NB4 (cell line): ENCODE measurements around the gene ENPP6.
"Not testable (repeated sequence)": the region's sequence is repeated elsewhere in the genome, so short reads cannot be mapped to it uniquely, and the experiment has no call there.

ENCODE experiments used
- DNase-seq: peaks from one replicate; pipeline ENCODE4 v3.0.0; 2010; ENCODE audit warnings: low read depth
- H3K4me3 ChIP-seq: one replicate; pipeline ENCODE4 v1.5.1; 2011; ENCODE audit warnings: mild to moderate bottlenecking, low read depth, low read length, moderate library complexity
- CTCF ChIP-seq: IDR thresholded peaks from one replicate; pipeline ENCODE4 v1.5.1; 2012; ENCODE audit warnings: low read depth, low read length
- MYC ChIP-seq: IDR thresholded peaks from 2 replicates; pipeline ENCODE4 v1.6.1; 2011; ENCODE audit warnings: low read depth, low read length
- POLR2A ChIP-seq: IDR thresholded peaks from 2 replicates; pipeline ENCODE4 v1.6.1; 2011; ENCODE audit warnings: mild to moderate bottlenecking; ENCODE audit not compliant: insufficient read length; ENCODE audit errors: extremely low read depth
- TF ChIP-seq, protein P1 (sequence below): IDR thresholded peaks from 2 replicates; pipeline ENCODE4 v1.6.1; 2011; ENCODE audit warnings: low read depth, low read length

Gene ENPP6

DNA sequence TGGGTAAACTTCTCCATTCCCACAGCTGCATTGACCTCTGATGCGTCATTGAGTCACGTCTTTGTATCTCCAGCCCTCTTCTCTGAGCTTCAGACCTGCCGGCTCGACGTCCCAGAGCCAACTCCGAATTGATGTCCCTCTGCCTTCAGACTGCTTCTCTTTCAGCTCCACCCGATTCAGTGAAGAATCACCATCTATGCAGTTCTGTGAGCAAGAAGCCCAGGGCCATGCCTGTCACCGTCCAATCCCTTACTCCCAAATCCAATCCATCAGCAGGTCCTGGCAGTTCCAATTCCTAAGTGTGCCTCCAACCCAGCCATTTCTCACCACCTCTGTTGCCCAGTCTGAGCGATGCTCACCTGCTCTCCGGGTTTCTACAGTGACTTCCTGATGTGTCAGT, 70.7 kb downstream of the ENPP6 start:
- TF ChIP-seq POLR2A (no peak), CTCF (no peak), MYC (no peak)
- TF ChIP-seq, protein P1, sequence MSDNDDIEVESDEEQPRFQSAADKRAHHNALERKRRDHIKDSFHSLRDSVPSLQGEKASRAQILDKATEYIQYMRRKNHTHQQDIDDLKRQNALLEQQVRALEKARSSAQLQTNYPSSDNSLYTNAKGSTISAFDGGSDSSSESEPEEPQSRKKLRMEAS: no peak
- DNase-seq: no peak
- H3K4me3 ChIP-seq: no peak overlapping the region

DNA sequence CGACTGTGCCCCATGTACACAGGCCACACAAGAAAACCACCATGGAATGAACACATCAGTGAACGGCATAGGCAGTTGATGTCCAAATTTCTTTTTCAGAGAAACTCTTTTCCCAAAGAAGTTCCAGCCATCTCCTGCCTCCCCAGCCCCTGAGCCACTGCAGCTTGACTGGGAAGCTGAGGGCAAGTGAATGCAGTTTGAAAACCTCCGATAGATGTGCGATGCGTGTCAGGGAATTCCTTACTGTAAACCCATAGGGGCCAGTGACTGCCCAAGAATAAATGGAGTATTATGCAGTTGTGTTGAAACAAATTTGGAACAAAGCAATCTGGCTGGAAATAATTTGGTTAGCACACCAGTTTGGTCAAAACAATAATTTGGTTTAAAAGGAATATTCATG, 72.1 kb downstream of the ENPP6 start:
- no peak overlapping the region for H3K4me3 ChIP-seq
- TF ChIP-seq, protein P1: no peak
- TF ChIP-seq POLR2A: no peak
- TF ChIP-seq CTCF: no peak
- no peak for TF ChIP-seq MYC
- no peak for DNase-seq

GRCh38 chr4:184143770-184144564, 73.7 kb downstream of the ENPP6 start:
- H3K4me3 ChIP-seq: no peak overlapping the region
- no peak for DNase-seq
- TF ChIP-seq CTCF (no peak), MYC (no peak), POLR2A (no peak)
- TF ChIP-seq, protein P1: no peak

DNA sequence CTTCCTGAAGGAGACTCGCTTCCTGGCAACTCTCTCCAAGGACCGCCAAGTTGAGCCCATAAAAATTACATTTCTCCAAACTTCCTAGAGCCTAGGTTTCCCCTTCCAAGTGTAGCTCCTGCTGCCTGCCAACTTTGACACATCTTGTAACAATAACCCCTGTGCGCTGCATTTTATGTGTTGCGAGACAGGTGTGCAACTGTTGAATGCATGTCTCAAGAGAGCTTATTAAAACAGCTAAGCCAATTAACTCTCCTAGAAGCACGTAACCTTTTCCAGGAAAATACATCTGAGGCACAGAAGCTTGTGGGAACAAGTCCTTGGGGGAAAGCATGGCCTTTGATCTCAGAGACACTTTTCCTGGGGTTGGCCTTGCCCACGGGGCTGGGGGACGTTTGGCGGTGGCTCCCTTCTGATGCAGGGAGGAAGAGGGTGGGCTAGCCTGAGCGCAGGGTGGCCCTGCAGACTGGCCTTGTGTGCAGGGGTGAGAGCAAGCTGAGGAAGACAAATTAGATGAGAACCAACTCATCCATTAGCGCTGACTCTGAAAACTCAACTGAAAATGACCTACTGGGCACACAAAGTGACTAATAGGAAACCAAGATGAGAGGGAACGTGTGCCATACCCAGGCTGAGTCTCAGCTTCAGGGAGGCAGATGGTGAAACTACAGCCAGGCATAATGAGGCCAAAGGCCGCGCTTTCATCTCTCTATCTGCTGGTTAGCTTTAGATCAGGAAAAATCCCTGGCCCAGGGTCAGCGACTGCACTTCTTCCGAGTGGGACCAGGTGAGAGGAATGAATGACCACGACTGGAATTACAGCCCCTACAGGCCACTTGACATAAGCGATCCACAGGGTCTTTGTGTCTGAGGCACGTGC, 75.3 kb downstream of the ENPP6 start:
- DNase-seq: no peak
- no peak overlapping the region for H3K4me3 ChIP-seq
- no peak for TF ChIP-seq MYC

DNA sequence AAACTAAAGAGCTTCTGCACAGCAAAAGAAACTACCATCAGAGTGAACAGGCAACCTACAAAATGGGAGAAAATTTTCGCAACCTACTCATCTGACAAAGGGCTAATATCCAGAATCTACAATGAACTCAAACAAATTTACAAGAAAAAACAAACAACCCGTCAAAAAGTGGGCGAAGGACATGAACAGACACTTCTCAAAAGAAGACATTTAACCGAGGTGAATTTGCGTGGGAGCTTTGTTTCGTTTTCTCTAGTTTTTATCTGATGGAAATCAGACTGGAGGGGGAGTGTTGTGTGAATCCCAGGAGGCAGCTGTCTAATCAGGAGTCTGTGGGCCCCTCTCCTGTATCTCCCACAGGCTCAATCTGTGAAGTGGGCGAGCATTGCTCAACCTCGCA, 76.8 kb downstream of the ENPP6 start:
- H3K4me3 ChIP-seq, DNase-seq: not testable (repeated sequence)

DNA sequence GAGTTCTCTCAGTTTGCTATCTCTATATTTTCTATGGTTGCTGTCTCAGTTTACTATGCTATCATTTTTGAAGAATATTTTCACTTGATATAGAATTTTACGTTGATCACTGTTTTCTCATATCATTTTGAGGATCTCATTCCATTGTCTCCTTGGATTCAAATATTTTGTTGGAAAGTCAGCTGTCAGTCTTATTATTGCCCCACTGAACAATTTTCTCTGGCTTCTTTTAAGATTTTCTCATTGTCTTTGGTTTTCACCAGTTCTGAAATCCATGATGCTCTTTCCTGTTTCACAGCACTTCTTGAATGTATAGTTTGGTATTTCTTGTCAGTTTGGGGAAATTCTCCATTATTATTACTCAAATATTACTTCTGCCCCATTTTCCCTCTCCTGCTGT, 81.1 kb downstream of the ENPP6 start:
- TF ChIP-seq CTCF (no peak), MYC (no peak), POLR2A (no peak)
- TF ChIP-seq, protein P1: no peak
- H3K4me3 ChIP-seq: no peak overlapping the region
- no peak for DNase-seq

GRCh38 chr4:184126800-184127199, 90.9 kb downstream of the ENPP6 start:
- no peak for TF ChIP-seq CTCF
- TF ChIP-seq MYC: no peak
- no peak for TF ChIP-seq POLR2A
- TF ChIP-seq, protein P1: no peak
- DNase-seq: no peak
- H3K4me3 ChIP-seq: no peak overlapping the region
